HG02610 (cell line): ENCODE data around the gene C1orf226.
"Not testable (repeated sequence)": the region's sequence is repeated elsewhere in the genome, so short reads cannot be mapped to it uniquely, and the experiment has no call there.

Experiments used
- ATAC-seq: cut with Tn5 transposase; IDR thresholded peaks from one replicate; pipeline ENCODE4 v1.9.1; 2021; ENCODE audit warnings: mild to moderate bottlenecking, moderate library complexity; ENCODE audit not compliant: unreplicated experiment

The C1orf226 gene

DNA sequence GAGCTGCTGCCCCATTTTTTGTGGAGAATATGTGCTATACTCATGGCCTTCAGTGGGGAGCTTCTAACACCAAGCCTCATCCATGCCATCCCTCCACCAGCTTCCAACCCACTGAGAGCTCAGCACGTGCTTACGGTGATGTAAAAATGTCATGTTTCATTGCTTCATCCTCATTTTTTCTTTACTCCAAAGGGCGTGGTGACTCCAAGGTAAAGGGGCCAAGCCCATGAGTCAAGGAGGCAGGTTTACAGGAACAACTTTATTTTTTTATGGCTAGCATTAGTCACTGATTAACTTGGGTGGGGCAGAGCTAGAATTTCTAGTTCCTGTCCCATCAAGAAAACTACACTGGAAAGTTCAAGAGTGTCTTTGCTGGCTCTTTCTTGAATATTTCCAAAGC lies at the start of gene C1orf226:
Gene C1orf226 (plus strand): TSS at position 346 of the 400 bp plus-strand sequence. CDS start 174 bp downstream, outside the sequence.
- no peak for ATAC-seq

DNA sequence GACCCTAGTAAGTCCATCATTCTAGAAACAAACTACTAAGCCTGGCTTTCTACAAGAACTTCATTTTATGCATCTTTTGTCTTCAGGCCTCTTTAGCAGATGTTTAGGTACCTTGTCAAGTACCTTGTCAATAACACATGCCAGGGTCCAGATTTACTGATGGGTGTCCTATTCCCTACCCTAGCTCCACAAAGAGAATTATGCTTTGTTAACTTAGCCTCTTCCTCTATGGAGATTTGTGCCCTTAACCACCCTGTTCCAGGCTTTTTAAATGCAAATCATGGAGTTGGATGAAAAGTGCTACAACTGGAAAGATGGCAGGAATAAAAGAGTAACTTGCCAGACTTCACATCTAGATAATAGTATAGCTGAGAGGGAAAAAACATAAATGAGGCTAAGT lies 47.5 kb upstream of the C1orf226 start:
- no peak for ATAC-seq

GRCh38 chr1:162335126-162335525 lies 46.4 kb upstream of the C1orf226 start:
- ATAC-seq: no peak

DNA sequence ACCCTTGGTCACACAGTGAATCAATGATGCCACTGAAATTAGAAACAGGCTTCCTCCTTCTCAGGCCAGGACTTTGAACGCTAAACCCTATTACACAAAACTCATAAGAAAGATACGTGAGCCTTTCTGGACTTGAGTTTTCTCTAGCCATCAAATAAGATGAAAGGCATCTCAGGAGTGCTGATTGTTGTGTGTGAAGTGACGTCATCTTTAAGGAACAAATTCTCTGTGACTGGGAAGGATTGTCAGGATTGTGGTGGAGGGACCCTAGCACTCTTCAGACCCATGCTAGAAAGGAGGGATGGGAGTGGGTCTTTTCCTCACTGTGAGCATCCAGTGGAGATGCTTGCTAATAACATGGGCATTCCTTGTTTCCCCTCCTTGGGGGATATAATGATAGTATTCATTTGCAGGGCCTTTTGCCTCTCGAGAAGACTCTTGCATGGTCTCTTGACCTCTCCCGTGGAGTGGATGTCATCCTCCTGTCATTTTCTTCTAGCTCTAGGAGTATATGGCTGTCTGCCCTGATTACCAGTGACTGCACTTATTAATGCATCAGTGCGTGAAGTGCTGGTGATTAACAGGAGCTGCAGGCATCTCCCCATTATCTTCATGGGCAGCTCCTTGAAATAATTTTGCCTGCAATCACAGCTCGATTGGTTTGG lies 44.8 kb upstream of the C1orf226 start:
- no peak for ATAC-seq

DNA sequence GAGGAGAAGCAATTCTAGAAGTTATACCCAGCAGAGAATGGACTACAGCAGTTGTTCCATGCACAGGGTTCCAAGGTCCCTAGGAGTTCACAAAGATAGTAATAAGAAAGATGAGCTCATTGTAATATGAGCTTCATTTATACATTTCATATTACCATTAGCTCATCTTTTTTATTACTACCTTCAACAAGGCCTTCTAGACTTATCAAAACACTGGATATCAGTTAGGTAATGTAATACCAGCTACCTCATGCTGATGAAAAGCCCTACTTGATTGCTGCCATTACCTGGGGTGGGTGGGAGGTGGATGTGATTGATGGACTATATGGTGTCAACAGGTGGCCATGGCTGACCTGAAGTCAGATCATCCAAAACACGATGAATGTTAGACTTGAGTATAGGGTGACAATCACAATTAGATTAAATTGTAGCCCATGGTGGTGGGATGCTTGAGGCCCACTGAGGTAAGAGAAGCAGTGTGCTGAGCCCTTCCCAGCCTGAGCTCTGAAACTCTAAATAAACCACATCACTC lies 39.0 kb upstream of the C1orf226 start:
- no peak for ATAC-seq

DNA sequence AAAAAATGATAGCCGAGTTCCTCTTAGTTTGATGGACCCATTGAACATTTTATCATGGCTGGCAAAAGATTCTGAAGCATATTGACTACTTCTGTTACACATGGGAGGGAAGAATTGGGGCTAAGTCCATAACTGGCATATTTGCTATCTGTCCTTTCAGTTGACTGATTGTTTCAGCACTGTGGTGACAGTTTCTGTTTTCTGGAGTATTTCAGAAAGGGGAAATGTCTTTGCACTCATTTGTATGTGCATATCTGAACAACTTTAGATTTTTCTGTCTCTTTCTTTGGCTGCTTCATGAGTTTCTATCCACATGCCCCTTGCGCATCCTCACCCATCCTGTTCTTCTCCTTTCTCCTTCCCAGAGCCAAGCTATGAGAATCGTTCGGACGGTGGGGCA lies 38.1 kb upstream of the C1orf226 start:
- no peak for ATAC-seq

DNA sequence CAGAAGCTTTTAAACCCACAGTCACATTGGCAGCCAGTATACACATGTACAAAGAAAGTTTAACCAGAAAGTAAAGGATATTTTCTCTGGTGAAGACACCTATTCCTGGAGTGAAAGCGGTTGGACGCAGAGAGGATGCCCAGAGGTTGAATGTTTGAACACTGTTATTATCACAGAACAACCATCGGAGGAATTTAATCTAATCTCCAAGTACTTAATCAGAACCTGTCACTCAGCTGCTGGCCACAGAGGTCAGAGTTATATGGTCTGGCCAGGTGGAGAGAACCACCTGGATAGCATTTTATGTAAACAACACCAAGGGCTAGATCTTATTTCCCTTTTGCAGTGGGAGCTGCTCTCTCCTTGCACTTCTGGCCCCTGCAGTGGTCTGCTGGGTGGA lies 34.2 kb upstream of the C1orf226 start:
- no peak for ATAC-seq

- ATAC-seq: no peak
These were observed 31.7 kb upstream of the C1orf226 start for GRCh38 chr1:162349635-162350330.

- no peak for ATAC-seq
These were observed 30.2 kb upstream of the C1orf226 start for GRCh38 chr1:162351246-162351842.

GRCh38 chr1:162351874-162352273 lies 29.7 kb upstream of the C1orf226 start:
- not testable (repeated sequence) for ATAC-seq

DNA sequence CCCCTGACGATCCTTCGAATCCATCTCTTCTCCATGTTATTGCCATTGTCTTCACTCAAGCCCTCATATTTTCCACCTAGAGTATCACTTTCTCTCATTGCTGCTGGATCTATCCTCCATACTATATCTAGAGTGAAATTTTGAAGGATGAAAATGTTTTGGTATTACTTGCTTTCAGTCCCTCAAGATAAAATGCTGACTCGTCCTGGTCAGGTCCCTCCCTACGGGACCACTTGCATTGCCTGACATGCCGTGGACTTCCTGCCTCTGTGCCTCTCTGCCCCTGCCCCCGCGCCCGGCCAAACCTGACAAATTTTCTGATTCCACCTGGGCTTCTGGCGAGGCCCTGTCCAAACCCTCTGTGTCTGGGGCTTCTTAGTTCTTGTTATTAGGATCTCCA lies 28.4 kb upstream of the C1orf226 start:
- no peak for ATAC-seq

DNA sequence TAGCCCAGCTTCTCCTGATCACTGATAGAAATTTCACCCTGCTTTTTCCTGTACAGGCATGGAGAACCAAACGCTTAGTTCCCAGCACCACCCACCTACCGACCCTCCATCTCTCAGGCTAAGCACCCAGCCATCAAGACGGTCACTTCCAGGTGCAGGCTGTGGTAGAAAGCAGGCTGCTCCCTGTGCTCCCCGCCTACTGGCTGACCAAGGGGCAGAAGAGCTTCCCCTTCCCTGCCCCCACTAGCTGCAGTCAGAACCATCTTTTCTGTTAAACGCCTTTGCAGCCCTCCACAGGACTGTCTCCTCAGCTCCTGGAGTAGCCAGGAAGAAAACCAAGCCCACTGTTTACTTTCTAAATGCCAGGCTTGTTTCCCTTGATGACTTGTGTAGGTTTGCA lies 27.8 kb upstream of the C1orf226 start:
- ATAC-seq: no peak

- ATAC-seq: no peak
These were observed 23.8 kb upstream of the C1orf226 start for GRCh38 chr1:162357681-162358266.

- ATAC-seq: no peak
These were observed 22.6 kb upstream of the C1orf226 start for GRCh38 chr1:162358928-162359327.

DNA sequence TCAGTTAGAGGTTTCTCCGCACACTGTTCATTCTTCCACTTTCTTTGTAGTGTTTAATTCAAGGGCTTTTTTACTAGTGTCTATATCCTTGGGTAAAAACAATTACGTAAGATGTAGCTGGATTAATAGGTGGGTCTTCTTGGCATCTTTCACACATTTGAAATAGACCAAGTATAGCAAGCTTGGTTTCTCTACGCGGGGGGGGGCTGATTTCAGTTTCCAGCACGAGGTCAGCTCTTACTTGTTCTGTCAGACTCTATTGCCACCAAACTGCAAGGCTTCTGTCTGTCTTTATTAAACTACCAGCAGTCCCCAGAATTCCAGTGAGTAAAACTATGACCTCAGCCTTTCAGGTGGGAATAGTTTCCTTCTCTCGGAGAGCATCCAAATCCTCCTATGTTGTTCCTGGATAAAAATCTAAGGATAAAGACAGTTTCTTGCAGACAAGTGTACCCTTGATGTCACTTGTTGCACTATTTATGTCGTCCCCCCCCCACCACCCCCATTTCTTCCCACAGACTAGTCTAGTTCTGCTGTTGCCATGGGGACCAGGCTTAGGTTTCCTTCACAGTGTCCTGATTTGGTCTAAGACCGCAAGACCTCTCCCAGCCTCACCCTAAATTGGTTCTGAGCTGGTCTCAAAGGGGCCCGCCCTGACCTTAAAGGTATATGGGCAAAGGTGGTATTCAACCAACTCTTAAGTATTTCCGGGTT lies 21.8 kb upstream of the C1orf226 start:
- no peak for ATAC-seq

DNA sequence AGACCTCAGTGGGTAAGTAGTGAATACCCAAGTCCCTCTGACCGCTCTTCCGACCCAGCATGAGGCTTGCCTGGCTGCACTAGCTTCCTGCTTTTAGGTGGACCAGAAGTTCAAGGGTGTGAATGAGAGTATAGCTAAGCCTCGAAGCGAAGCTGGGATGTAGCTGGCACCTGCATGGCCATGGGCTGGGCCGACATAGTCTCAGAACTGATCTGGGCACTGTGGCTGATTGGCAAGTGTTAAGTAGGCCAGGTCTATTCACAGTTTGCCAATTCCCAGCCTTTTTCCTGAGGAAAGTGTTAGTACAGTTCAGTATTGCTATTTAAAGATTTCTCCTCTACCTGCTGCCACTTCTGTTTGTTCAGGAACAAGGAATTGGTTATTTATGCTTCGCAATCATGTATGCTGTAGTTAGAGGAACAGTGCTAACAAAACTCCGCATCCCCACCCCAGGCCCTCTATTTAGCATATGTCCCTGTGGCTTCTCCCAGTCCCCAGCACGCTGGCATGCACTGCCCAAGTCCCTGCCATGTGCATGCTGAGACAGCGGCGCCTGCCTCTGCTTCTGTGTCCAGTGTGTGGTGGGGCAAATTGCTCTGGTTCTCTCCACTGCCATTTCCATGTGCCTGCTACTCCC lies 21.2 kb upstream of the C1orf226 start:
- no peak for ATAC-seq

- no peak for ATAC-seq
These were observed 20.7 kb upstream of the C1orf226 start for GRCh38 chr1:162360874-162361260.

- ATAC-seq: peak; percentile 47
These were observed 20.2 kb upstream of the C1orf226 start for GRCh38 chr1:162361349-162361748.

DNA sequence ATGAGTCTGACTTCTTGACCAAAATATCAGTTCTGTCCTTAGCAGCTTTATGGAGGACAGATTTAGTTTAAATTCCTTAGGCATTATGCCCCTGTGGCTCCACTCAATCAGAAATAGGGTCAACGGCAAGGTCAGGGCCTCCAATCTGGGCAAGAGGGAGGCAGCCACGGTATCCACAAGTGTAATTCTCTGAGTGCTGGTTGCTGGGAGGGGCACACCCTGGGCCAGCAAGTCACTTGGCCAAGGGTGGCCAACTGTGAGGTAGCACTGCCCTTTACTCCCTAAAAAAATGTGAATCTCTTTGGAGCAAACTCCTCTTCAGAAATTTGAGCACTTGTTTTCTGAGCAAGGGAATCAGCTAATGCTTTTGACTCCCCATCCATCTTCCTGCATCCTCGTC lies 17.7 kb upstream of the C1orf226 start:
- no peak for ATAC-seq

GRCh38 chr1:162364498-162364897 lies 17.0 kb upstream of the C1orf226 start:
- ATAC-seq: no peak
